WTC11 (cell line): ENCODE measurements around the gene PCDH9.

ENCODE experiments used
- AFF4 ChIP-seq: sonication (generic); formaldehyde crosslinking; IDR thresholded peaks from 2 replicates; pipeline ENCODE4 v1.8.1; 2023; ENCODE audit warnings: mild to moderate bottlenecking, missing genetic modification reagents, borderline replicate concordance
- CREM ChIP-seq: sonication (generic); formaldehyde crosslinking; IDR thresholded peaks from 2 replicates; pipeline ENCODE4 v1.8.1; 2022; ENCODE audit warnings: mild to moderate bottlenecking, missing genetic modification reagents, moderate library complexity
- FOXK1 ChIP-seq: sonication (generic); formaldehyde crosslinking; IDR thresholded peaks from 2 replicates; pipeline ENCODE4 v1.8.0; 2022; ENCODE audit warnings: mild to moderate bottlenecking, moderate library complexity, missing genetic modification reagents
- KAT7 ChIP-seq: sonication (generic); formaldehyde crosslinking; IDR thresholded peaks from 2 replicates; pipeline ENCODE4 v1.8.1; 2023; ENCODE audit warnings: missing genetic modification reagents, mild to moderate bottlenecking, borderline replicate concordance
- NFE2L1 ChIP-seq: sonication (generic); formaldehyde crosslinking; IDR thresholded peaks from 2 replicates; pipeline ENCODE4 v1.8.1; 2023; ENCODE audit warnings: missing genetic modification reagents
- NFYB ChIP-seq: sonication (generic); formaldehyde crosslinking; conservative IDR thresholded peaks from 2 replicates; pipeline ENCODE4 v1.8.0; 2022; ENCODE audit warnings: low read depth, missing genetic modification reagents
- RELA ChIP-seq: sonication (generic); formaldehyde crosslinking; IDR thresholded peaks from 2 replicates; pipeline ENCODE4 v1.8.1; 2022; ENCODE audit warnings: missing genetic modification reagents, mild to moderate bottlenecking, borderline replicate concordance
- SP1 ChIP-seq: sonication (generic); formaldehyde crosslinking; conservative IDR thresholded peaks from 2 replicates; pipeline ENCODE4 v1.8.1; 2022; ENCODE audit warnings: missing genetic modification reagents
- ZNF232 ChIP-seq: sonication (generic); formaldehyde crosslinking; IDR thresholded peaks from 2 replicates; pipeline ENCODE4 v1.8.0; 2022; ENCODE audit warnings: mild to moderate bottlenecking, missing genetic modification reagents
- TF ChIP-seq, protein P1 (sequence below): sonication (generic); formaldehyde crosslinking; conservative IDR thresholded peaks from 2 replicates; pipeline ENCODE4 v1.8.1; 2022; ENCODE audit warnings: mild to moderate bottlenecking, missing genetic modification reagents
- TF ChIP-seq, protein P2 (sequence below): fragments of 200-600 bp; IDR thresholded peaks from 2 replicates; pipeline ENCODE4 v1.8.0; 2022; ENCODE audit warnings: antibody characterized with exemption

DNA sequence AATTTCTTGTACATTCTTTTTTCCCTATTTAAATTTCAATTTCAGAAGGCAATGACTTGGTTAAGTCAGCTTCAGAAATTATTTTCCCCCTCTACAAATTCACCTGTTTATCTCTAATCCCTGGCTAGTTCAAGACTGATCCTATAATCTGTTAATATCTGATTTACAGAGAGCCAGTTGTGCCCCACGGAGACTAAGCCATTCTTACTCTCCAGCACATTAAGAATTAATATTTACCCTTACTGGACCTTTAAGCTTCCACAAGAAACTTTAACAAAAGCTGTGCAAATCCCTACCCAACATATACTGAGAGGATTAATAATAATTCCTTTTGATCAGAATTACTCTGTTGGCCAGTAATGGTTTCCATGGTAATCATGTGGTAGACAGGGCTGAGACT lies 786.2 kb downstream of the PCDH9 start:
- TF ChIP-seq, protein P1, sequence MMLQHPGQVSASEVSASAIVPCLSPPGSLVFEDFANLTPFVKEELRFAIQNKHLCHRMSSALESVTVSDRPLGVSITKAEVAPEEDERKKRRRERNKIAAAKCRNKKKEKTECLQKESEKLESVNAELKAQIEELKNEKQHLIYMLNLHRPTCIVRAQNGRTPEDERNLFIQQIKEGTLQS, result no peak
- no peak for TF ChIP-seq ZNF232 (CRISPR knock-in tag)
- no peak for TF ChIP-seq FOXK1 (CRISPR knock-in tag)
- TF ChIP-seq NFE2L1, result no peak
- no peak for TF ChIP-seq AFF4 (CRISPR knock-in tag)
- TF ChIP-seq, protein P2, sequence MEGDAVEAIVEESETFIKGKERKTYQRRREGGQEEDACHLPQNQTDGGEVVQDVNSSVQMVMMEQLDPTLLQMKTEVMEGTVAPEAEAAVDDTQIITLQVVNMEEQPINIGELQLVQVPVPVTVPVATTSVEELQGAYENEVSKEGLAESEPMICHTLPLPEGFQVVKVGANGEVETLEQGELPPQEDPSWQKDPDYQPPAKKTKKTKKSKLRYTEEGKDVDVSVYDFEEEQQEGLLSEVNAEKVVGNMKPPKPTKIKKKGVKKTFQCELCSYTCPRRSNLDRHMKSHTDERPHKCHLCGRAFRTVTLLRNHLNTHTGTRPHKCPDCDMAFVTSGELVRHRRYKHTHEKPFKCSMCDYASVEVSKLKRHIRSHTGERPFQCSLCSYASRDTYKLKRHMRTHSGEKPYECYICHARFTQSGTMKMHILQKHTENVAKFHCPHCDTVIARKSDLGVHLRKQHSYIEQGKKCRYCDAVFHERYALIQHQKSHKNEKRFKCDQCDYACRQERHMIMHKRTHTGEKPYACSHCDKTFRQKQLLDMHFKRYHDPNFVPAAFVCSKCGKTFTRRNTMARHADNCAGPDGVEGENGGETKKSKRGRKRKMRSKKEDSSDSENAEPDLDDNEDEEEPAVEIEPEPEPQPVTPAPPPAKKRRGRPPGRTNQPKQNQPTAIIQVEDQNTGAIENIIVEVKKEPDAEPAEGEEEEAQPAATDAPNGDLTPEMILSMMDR, result no peak
- no peak for TF ChIP-seq NFYB (CRISPR knock-in tag)
- no peak for TF ChIP-seq CREM (CRISPR knock-in tag)
- no peak for TF ChIP-seq RELA (CRISPR knock-in tag)
- TF ChIP-seq KAT7, result no peak
- TF ChIP-seq SP1 (CRISPR knock-in tag), result no peak
